ENCODE data around the gene RECQL5.

- no peak for TF ChIP-seq GLIS2 (tag by site-specific recombination; IDR thresholded peaks at IDR 0.05)
- TF ChIP-seq ZBTB49 (tag by site-specific recombination; IDR thresholded peaks at IDR 0.05; ENCODE audit: low read depth), result no peak
- no peak for TF ChIP-seq CTCF (tag by site-specific recombination; IDR thresholded peaks at IDR 0.05)
- TF ChIP-seq YY1 (tag by site-specific recombination; IDR thresholded peaks at IDR 0.05), result no peak
- TF ChIP-seq ZNF366 (tag by site-specific recombination; conservative IDR thresholded peaks at IDR 0.05), result no peak
- no peak for TF ChIP-seq ZNF335 (tag by site-specific recombination; conservative IDR thresholded peaks at IDR 0.05)
- no peak for TF ChIP-seq ZNF121 (tag by site-specific recombination; IDR thresholded peaks at IDR 0.05)
- no peak for TF ChIP-seq REST (tag by site-specific recombination; IDR thresholded peaks at IDR 0.05)
- TF ChIP-seq ZNF561 (tag by site-specific recombination; IDR thresholded peaks at IDR 0.05; ENCODE audit: borderline replicate concordance), result no peak
- TF ChIP-seq ZNF114 (tag by site-specific recombination; IDR thresholded peaks at IDR 0.05), result no peak
- no peak for TF ChIP-seq ZEB2 (tag by site-specific recombination; IDR thresholded peaks at IDR 0.05)
- no peak for TF ChIP-seq ZNF747 (tag by site-specific recombination; IDR thresholded peaks at IDR 0.05)
Observed at GRCh38 chr17:75664099-75664549, 2.8 kb downstream of the RECQL5 start.
